ENCODE measurements around the gene CCDC81. TPM values are rescaled to one million over a fixed set of nuclear protein-coding genes. Genes with fewer than 3 reads are reported as not detected.
"Not testable (repeated sequence)": the region's sequence is repeated elsewhere in the genome, so short reads cannot be mapped to it uniquely, and the experiment has no call there.

CCDC81 gene
- total and polyA plus RNA-seq, 2 of the 13 experiments (the other 11 are each of a cell fraction or from before 2014, with no cell fraction given), result 0.15 to 0.22 TPM

- Histone ChIP-seq H3K27ac (ENCODE audit: extremely low read length, insufficient read depth, low read length) (no peak overlapping the region), H3K4me2 (ENCODE audit: low read depth, low read length) (no peak overlapping the region), H3K4me3 (replicated peaks in 1 of 3; ENCODE audit: insufficient read depth in 1 of 3, low read depth in 2 of 3, low read length in 3 of 3) (no peak overlapping the region), H3K9ac (ENCODE audit: insufficient read depth, low read depth, low read length) (no peak overlapping the region), H3K27me3 (ENCODE audit: control insufficient read depth in 1 of 2, insufficient read depth in 2 of 2, low read length in 2 of 2) (no peaks in the 10 kb centered on the region), H3K79me2 (ENCODE audit: insufficient read depth, low read length) (no peaks in the 10 kb centered on the region), H2AFZ (ENCODE audit: low read length) (no peak overlapping the region), H3K9me3 (ENCODE audit: low read length) (no peaks in the 10 kb centered on the region), H3K4me1 (ENCODE audit: insufficient read depth, low read length) (no peaks in the 10 kb centered on the region), H3K36me3 (replicated peaks in 1 of 2; ENCODE audit: control insufficient read depth in 1 of 2, insufficient read depth in 2 of 2, low read length in 2 of 2) (no peaks in the 10 kb centered on the region), H4K20me1 (ENCODE audit: insufficient read depth, low read length) (no peaks in the 10 kb centered on the region)
- DNase-seq (ENCODE audit: low spot score) (no peak), ATAC-seq (no peak), FAIRE-seq (no peak)
- BruUV-seq (replicated peaks), result no TSS peak
- ChIA-PET POLR2A (no interaction called here), CTCF (ENCODE audit: low intra/inter-chr PET ratio, low total read pairs) (no interaction called here)
- 67% methylated on average over 4 of the region's 4 CpGs for WGBS (ENCODE audit: low lambda C conversion rate)
- intact Hi-C loops (cut with micrococcal nuclease; ENCODE audit: unreplicated experiment) (no loop called here), in situ Hi-C loops (cut with HindIII; ENCODE audit: extremely low pct_ligation_motif_present, low pct_unique_long_range_greater_than_20kb) (no loop called here)
- TF ChIP-seq SRF (IDR thresholded peaks at IDR 0.05; ENCODE audit: low read depth, low read length) (no peak), NR1H2 (CRISPR knock-in tag; IDR thresholded peaks at IDR 0.05; ENCODE audit: borderline replicate concordance, low read depth) (no peak)
Observed at GRCh38 chr11:86421946-86422345, 47.3 kb downstream of the CCDC81 start.

DNA sequence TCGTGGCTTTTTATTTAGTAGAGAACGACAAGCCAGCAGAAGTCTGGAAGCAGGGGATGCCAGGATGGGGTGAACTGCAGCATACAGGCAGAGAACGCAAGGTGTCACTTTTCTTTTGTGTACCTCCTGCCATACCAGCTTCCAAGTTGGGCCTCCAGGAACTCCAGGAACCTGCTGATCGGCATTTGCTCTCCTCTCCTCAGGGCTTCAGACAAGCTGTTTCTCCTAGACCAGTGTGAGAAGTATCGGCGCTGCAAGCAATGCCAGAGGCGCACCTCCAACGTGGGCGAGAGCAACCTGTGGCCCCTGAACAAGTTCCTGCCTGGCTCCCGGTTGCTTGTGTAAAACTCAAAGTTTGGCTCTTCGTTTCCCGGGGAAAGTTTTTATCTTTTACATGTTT, 47.7 kb downstream of the CCDC81 start:
- no peaks in the 10 kb centered on the region for H4K20me1 ChIP-seq (ENCODE audit: insufficient read depth, low read length)
- H3K79me2 ChIP-seq (ENCODE audit: insufficient read depth, low read length), result no peaks in the 10 kb centered on the region
- no peaks in the 10 kb centered on the region for H3K9me3 ChIP-seq (ENCODE audit: low read length)
- TF ChIP-seq FOXJ3 (CRISPR knock-in tag; IDR thresholded peaks at IDR 0.05; ENCODE audit: borderline replicate concordance), result no peak
- TF ChIP-seq ZFP36L1 (CRISPR knock-in tag; IDR thresholded peaks at IDR 0.05), result no peak
- TF ChIP-seq ZNF557 (CRISPR knock-in tag; IDR thresholded peaks at IDR 0.05), result no peak
- TF ChIP-seq SOX6 (IDR thresholded peaks at IDR 0.05), result no peak
- TF ChIP-seq SOX6 (CRISPR knock-in tag; IDR thresholded peaks at IDR 0.05), result no peak
- TF ChIP-seq, protein P1, sequence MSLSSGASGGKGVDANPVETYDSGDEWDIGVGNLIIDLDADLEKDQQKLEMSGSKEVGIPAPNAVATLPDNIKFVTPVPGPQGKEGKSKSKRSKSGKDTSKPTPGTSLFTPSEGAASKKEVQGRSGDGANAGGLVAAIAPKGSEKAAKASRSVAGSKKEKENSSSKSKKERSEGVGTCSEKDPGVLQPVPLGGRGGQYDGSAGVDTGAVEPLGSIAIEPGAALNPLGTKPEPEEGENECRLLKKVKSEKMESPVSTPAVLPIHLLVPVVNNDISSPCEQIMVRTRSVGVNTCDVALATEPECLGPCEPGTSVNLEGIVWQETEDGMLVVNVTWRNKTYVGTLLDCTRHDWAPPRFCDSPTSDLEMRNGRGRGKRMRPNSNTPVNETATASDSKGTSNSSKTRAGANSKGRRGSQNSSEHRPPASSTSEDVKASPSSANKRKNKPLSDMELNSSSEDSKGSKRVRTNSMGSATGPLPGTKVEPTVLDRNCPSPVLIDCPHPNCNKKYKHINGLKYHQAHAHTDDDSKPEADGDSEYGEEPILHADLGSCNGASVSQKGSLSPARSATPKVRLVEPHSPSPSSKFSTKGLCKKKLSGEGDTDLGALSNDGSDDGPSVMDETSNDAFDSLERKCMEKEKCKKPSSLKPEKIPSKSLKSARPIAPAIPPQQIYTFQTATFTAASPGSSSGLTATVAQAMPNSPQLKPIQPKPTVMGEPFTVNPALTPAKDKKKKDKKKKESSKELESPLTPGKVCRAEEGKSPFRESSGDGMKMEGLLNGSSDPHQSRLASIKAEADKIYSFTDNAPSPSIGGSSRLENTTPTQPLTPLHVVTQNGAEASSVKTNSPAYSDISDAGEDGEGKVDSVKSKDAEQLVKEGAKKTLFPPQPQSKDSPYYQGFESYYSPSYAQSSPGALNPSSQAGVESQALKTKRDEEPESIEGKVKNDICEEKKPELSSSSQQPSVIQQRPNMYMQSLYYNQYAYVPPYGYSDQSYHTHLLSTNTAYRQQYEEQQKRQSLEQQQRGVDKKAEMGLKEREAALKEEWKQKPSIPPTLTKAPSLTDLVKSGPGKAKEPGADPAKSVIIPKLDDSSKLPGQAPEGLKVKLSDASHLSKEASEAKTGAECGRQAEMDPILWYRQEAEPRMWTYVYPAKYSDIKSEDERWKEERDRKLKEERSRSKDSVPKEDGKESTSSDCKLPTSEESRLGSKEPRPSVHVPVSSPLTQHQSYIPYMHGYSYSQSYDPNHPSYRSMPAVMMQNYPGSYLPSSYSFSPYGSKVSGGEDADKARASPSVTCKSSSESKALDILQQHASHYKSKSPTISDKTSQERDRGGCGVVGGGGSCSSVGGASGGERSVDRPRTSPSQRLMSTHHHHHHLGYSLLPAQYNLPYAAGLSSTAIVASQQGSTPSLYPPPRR (CRISPR knock-in tag; IDR thresholded peaks at IDR 0.05; ENCODE audit: borderline replicate concordance), result no peak
- TF ChIP-seq ZFP36L2 (CRISPR knock-in tag; IDR thresholded peaks at IDR 0.05), result no peak
- H3K36me3 ChIP-seq (replicated peaks in 1 of 2; ENCODE audit: control insufficient read depth in 1 of 2, insufficient read depth in 2 of 2, low read length in 2 of 2), result no peaks in the 10 kb centered on the region
- no peaks in the 10 kb centered on the region for H3K27me3 ChIP-seq (ENCODE audit: control insufficient read depth in 1 of 2, insufficient read depth in 2 of 2, low read length in 2 of 2)
- in situ Hi-C loops (cut with HindIII; ENCODE audit: extremely low pct_ligation_motif_present, low pct_unique_long_range_greater_than_20kb) (no loop called here), intact Hi-C loops (cut with micrococcal nuclease; ENCODE audit: unreplicated experiment) (no loop called here)
- 59% methylated on average over 11 of the region's 12 CpGs for WGBS (ENCODE audit: low lambda C conversion rate)
- H3K4me3 ChIP-seq (replicated peaks in 1 of 3; ENCODE audit: insufficient read depth in 1 of 3, low read depth in 2 of 3, low read length in 3 of 3), result no peak overlapping the region
- ATAC-seq (no peak), DNase-seq (ENCODE audit: low spot score) (no peak), FAIRE-seq (no peak)
- H3K27ac ChIP-seq (ENCODE audit: extremely low read length, insufficient read depth, low read length), result no peak overlapping the region
- H3K9ac ChIP-seq (ENCODE audit: insufficient read depth, low read depth, low read length), result no peak overlapping the region
- H3K4me1 ChIP-seq (ENCODE audit: insufficient read depth, low read length), result no peaks in the 10 kb centered on the region
- CTCF ChIA-PET (ENCODE audit: low intra/inter-chr PET ratio, low total read pairs), result no interaction called here
- H3K4me2 ChIP-seq (ENCODE audit: low read depth, low read length), result no peak overlapping the region
- H2AFZ ChIP-seq (ENCODE audit: low read length), result no peak overlapping the region
- no TSS peak for BruUV-seq (replicated peaks)
- POLR2A ChIA-PET, result no interaction called here

DNA sequence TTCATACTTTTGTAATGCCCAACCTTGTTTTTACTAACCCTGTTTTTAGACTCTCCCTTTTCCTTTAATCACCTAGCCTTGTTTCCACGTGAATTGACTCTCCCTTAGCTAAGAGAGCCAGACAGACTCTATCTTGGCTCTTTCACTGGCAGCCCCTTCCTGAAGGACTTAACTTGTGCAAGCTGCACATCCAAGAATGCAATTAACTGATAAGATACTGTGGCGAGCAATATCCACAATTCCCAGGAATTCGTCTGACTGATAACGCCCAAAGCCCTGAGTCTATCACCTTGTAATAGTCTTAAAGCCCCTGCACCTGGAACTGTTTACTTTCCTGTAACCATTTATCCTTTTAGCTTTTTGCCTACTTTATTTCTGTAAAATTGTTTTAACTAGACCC, 48.8 kb downstream of the CCDC81 start:
- H3K27ac ChIP-seq (ENCODE audit: extremely low read length, insufficient read depth, low read length); CTCF ChIA-PET (ENCODE audit: low intra/inter-chr PET ratio, low total read pairs); H3K4me2 ChIP-seq (ENCODE audit: low read depth, low read length); intact Hi-C loops (cut with micrococcal nuclease; ENCODE audit: unreplicated experiment); DNase-seq (ENCODE audit: low spot score); H4K20me1 ChIP-seq (ENCODE audit: insufficient read depth, low read length); H3K27me3 ChIP-seq (ENCODE audit: control insufficient read depth in 1 of 2, insufficient read depth in 2 of 2, low read length in 2 of 2); H3K4me3 ChIP-seq (replicated peaks in 1 of 3; ENCODE audit: insufficient read depth in 1 of 3, low read depth in 2 of 3, low read length in 3 of 3); in situ Hi-C loops (cut with HindIII; ENCODE audit: extremely low pct_ligation_motif_present, low pct_unique_long_range_greater_than_20kb); POLR2A ChIA-PET; BruUV-seq (replicated peaks); FAIRE-seq; H3K9me3 ChIP-seq (ENCODE audit: low read length); H3K79me2 ChIP-seq (ENCODE audit: insufficient read depth, low read length); H3K4me1 ChIP-seq (ENCODE audit: insufficient read depth, low read length); H2AFZ ChIP-seq (ENCODE audit: low read length); H3K9ac ChIP-seq (ENCODE audit: insufficient read depth, low read depth, low read length); H3K36me3 ChIP-seq (replicated peaks in 1 of 2; ENCODE audit: control insufficient read depth in 1 of 2, insufficient read depth in 2 of 2, low read length in 2 of 2); ATAC-seq: not testable (repeated sequence)
- WGBS (ENCODE audit: low lambda C conversion rate), result 4% methylated on average over 4 of the region's 4 CpGs
